GM19043 (cell line): ENCODE results near the gene SHROOM4.

Experiments used
- ATAC-seq: cut with Tn5 transposase; IDR thresholded peaks from one replicate; pipeline ENCODE4 v1.9.1; 2021; ENCODE audit warnings: low read depth; ENCODE audit not compliant: unreplicated experiment

SHROOM4 gene

GRCh38 chrX:50707955-50708699 is 105.9 kb downstream of the SHROOM4 start:
- ATAC-seq, result no peak

DNA sequence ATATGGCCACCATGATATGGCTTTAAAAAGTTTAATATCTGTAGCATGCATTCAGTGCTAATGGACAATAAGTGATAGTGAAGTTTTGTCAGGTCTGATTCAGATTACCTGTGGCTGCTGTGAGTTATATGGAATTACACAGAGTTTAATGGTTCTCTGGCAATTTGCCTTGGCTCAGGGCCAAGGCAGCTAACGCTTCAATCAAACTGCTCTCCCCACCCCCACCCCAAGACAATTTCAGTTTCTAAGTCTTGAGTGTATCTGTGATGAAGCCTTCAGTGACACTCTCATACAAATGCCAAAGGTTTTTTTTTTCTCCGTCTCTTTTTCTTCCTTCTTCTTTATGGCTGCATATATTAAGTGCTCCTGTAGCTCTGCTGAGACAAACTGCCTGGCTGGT is 106.6 kb downstream of the SHROOM4 start:
- ATAC-seq, result no peak

DNA sequence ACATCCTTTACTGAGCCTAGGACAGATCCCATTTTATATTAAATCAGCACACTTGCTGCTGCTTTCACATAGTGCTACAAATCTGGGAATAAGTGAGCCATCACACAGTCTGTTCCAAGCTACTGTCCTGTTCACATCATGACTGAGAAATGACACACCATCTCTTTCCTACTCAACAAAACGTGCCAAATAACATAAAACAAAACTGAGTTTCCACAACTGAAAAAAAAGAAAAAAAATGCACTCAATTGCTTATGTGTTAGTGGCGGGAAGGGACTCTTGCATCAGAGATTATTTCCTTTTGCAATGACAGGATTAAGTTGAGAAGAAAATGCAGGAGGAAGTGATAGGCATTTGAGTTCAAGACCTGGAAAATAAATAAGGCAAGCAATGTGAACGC is 109.0 kb downstream of the SHROOM4 start:
- no peak for ATAC-seq

DNA sequence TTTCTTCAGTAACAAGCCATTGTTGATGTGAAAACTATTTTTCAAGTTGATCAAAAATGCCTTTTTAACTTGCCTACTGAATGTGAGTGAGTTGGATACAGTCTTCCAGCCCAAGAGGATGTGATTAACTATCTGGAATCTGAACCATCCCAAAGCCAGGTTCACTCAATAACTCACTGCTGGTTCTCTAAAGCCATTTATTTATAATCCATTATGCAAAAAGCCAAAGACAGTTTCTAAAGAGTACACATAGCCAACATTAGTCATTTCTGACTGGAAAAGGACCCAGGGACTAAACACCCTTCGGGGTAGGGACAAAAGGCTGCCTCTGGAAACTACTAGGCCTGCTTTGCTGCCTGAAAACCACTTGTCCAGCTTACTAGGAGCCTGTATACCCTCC is 109.6 kb downstream of the SHROOM4 start:
- ATAC-seq, result no peak

GRCh38 chrX:50700921-50701320 is 113.1 kb downstream of the SHROOM4 start:
- ATAC-seq, result no peak

DNA sequence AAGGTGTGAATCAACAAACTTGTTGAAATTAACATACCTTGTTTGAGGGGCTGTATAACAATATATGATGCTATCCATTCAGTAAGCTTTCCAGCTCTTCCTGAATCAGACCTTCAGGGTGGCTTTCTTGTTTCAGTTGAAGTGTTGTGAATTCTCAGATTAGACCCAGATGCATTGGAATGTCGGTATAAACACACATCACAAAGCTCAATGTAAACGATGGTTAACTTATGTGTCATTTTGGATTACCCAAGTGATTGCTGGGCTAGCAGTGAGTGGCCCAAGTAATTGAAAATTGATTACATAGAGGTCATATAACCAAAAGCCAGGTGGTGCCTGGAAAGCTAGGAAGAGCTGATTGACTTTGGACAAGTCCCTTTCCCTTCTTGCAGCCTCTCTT is 115.0 kb downstream of the SHROOM4 start:
- no peak for ATAC-seq

- ATAC-seq, result no peak
Measured at GRCh38 chrX:50697691-50698090, 116.3 kb downstream of the SHROOM4 start.

DNA sequence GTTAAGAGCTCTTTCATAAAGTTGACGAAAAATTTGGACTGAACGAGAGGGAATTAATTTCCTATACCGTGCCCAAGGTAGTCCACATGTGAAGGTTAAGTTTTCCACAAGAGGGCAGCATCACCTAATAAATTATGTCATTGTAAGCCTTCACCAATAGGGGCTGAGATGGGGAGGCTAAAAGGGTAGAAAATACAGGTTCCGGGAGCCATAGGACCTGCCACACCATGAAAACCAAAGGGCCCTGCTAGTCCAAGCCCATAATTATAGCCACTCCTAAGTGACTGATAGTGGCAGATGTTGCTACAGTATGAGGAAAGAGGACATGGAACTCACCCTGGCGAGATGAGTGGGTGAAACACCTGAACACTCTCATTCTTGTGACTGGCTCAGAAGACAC is 122.2 kb downstream of the SHROOM4 start:
- ATAC-seq, result peak; percentile 78

DNA sequence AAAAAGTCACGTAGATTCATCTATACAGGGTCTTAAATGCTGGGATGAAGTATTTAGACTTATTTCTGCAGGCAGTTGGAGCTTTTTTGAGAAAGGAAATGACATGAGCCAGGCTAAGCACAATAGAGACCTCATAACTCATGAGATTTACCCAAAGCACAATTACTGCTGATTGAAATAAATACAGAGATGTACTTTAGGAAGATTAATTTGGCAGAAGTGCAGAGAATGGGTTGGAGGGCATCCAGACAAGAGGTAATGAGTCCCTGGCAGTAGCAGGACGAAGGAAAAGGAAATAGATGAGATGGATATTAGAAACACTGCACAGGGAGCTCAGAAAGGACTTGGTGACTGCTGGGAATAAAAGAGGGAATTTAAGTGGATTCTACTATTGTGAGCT is 129.1 kb downstream of the SHROOM4 start:
- no peak for ATAC-seq

- ATAC-seq, result no peak
Measured at GRCh38 chrX:50680990-50681389, 133.0 kb downstream of the SHROOM4 start.

GRCh38 chrX:50677789-50678188 is 136.2 kb downstream of the SHROOM4 start:
- ATAC-seq, result no peak

GRCh38 chrX:50671661-50672060 is 142.3 kb downstream of the SHROOM4 start:
- no peak for ATAC-seq

GRCh38 chrX:50668860-50669259 is 145.1 kb downstream of the SHROOM4 start:
- ATAC-seq, result no peak

- ATAC-seq, result no peak
Measured at GRCh38 chrX:50648156-50648555, 165.8 kb downstream of the SHROOM4 start.

DNA sequence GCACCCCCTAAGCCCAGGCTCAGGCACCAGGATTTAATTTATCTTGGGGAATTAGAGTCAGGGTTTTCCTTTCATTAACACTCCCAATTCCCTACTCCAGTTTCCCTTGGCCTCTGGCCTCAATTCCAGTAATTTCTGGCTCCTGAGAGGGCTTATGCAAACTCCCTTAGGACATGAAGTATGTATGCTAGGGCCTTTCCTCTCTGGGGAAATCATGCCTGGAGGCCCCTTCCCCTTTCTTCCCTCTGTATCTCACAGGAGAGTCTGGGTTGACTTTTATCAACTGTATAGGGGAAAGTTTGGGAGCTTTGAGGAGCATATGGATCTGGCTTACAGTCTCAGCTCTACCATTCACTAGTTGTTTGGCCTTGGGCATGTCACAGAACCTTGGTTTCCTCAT is 169.5 kb downstream of the SHROOM4 start:
- no peak for ATAC-seq

GRCh38 chrX:50643525-50644137 is 170.4 kb downstream of the SHROOM4 start:
- no peak for ATAC-seq

DNA sequence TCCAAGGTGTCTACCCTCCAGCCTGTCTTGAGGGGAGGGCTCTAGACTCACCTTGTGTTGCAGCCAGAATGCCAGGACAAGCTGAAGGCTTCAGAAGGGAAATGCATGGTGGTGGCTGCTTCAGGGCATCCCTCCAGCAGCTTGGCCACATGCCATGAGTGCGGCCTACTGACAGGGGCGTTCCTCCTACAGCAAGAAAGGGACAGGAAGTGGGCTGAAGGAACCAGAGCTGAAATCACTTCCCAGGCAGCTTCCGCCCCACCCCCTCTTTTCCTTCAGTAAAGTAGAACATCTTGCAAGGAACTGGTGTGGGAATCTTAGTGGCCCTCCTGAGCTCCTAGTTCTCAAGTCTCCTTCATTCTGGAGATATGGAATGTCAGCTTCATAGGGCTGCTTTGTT is 175.9 kb downstream of the SHROOM4 start:
- no peak for ATAC-seq

DNA sequence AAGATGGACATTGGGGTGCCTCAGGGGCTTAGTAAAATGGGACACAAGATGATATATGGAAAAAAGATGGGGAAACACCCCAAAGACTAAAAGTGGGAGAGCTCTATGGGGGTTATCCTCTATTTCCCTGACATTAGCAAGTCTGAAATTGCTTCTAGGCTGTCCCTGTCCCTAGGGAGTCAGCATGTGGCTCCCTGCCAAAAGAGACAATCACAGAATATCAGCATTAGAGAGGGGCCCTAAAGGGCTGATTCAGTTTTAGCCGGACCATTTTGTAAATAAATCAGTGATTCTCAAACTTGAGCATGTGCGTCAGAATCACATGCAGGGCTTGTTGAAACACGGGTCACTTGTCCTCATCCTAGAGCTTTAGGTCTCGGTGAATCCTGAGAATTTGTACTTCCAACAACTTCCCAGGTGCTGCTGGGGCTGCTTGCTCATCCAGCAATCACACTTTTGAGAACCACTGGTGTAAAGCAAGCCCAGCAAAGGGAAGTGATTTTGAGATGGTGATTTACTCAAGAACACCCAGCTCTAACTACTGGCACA is 178.1 kb downstream of the SHROOM4 start:
- no peak for ATAC-seq

GRCh38 chrX:50635162-50635561 is 178.8 kb downstream of the SHROOM4 start:
- ATAC-seq, result no peak

DNA sequence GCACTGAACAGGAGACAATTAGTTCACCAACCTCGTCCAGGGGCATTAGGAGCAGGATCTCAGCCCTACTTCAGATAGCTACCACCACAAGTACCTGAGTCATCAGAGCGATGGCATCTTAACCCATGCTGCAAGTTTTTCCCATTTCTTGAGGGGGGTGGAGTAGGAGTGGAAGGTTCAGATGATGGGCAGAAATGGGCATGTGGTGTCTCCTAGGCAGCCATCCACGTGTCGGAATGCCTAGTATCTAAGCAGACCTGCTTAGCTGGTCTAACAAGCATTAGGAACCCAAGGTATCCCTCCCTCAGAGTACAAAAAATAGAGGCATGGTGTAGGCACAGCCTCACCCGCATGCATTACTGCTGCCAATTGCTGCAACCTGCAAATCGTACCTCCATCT is 184.2 kb downstream of the SHROOM4 start:
- no peak for ATAC-seq

- no peak for ATAC-seq
Measured at GRCh38 chrX:50627696-50628095, 186.3 kb downstream of the SHROOM4 start.

GRCh38 chrX:50626432-50626831 is 187.6 kb downstream of the SHROOM4 start:
- no peak for ATAC-seq
